ENCODE results near the gene NF1.
"Not testable (repeated sequence)": the region's sequence is repeated elsewhere in the genome, so short reads cannot be mapped to it uniquely, and the experiment has no call there.

The NF1 gene

GRCh38 chr17:31251970-31252328, 157.2 kb downstream of the NF1 start:
- TF ChIP-seq CTCF (conservative IDR thresholded peaks at IDR 0.05; ENCODE audit: low read depth, low read length): no peak
- no peak for DNase-seq (ENCODE audit: low read depth)
- no peak overlapping the region for H3K4me3 ChIP-seq (ENCODE audit: low read depth, low read length)

GRCh38 chr17:31252741-31253140, 158.0 kb downstream of the NF1 start:
- no peak for TF ChIP-seq CTCF (conservative IDR thresholded peaks at IDR 0.05; ENCODE audit: low read depth, low read length)
- no peak for DNase-seq (ENCODE audit: low read depth)
- no peak overlapping the region for H3K4me3 ChIP-seq (ENCODE audit: low read depth, low read length)

GRCh38 chr17:31254654-31255053, 159.9 kb downstream of the NF1 start:
- DNase-seq (ENCODE audit: low read depth): no peak
- H3K4me3 ChIP-seq (ENCODE audit: low read depth, low read length): no peak overlapping the region
- TF ChIP-seq CTCF (conservative IDR thresholded peaks at IDR 0.05; ENCODE audit: low read depth, low read length): no peak

- no peak for DNase-seq (ENCODE audit: low read depth)
- TF ChIP-seq CTCF (conservative IDR thresholded peaks at IDR 0.05; ENCODE audit: low read depth, low read length): no peak
These were observed 162.2 kb downstream of the NF1 start for GRCh38 chr17:31256936-31257335.

GRCh38 chr17:31260151-31260550, 165.4 kb downstream of the NF1 start:
- DNase-seq (ENCODE audit: low read depth): no peak
- no peak overlapping the region for H3K4me3 ChIP-seq (ENCODE audit: low read depth, low read length)
- TF ChIP-seq CTCF (conservative IDR thresholded peaks at IDR 0.05; ENCODE audit: low read depth, low read length): no peak

More at GRCh38 chr17:31256936-31257335, 162.2 kb downstream of the NF1 start:
- H3K4me3 ChIP-seq (ENCODE audit: low read depth, low read length): no peak overlapping the region

- no peak for TF ChIP-seq CTCF (conservative IDR thresholded peaks at IDR 0.05; ENCODE audit: low read depth, low read length)
- no peak for DNase-seq (ENCODE audit: low read depth)
- no peak overlapping the region for H3K4me3 ChIP-seq (ENCODE audit: low read depth, low read length)
These were observed 166.8 kb downstream of the NF1 start for GRCh38 chr17:31261601-31262000.

GRCh38 chr17:31262923-31263322, 168.1 kb downstream of the NF1 start:
- DNase-seq (ENCODE audit: low read depth); H3K4me3 ChIP-seq (ENCODE audit: low read depth, low read length): not testable (repeated sequence)

GRCh38 chr17:31266042-31266441, 171.3 kb downstream of the NF1 start:
- DNase-seq (ENCODE audit: low read depth): peak; percentile 41
- TF ChIP-seq CTCF (conservative IDR thresholded peaks at IDR 0.05; ENCODE audit: low read depth, low read length): peak; percentile 46
- H3K4me3 ChIP-seq (ENCODE audit: low read depth, low read length): no peak overlapping the region

Measured in choroid plexus epithelial cell (primary cell).